Measurements from ENCODE around the gene SEPTIN7.

- no peak for TF ChIP-seq CTCF (conservative IDR thresholded peaks at IDR 0.05; ENCODE audit: low read depth, low read length)
- TF ChIP-seq BHLHE40 (IDR thresholded peaks at IDR 0.05; ENCODE audit: low read depth, low read length): no peak
- no peak for TF ChIP-seq MXI1 (IDR thresholded peaks at IDR 0.05; ENCODE audit: borderline replicate concordance, low read depth, low read length)
- no peak for TF ChIP-seq SMC3 (IDR thresholded peaks at IDR 0.05; ENCODE audit: low read depth, low read length)
- TF ChIP-seq RFX5 (IDR thresholded peaks at IDR 0.05; ENCODE audit: low read depth, low read length): no peak
- TF ChIP-seq POLR2A (IDR thresholded peaks at IDR 0.05; ENCODE audit: low read depth, low read length): no peak
- TF ChIP-seq RCOR1 (IDR thresholded peaks at IDR 0.05; ENCODE audit: insufficient replicate concordance, low read length): no peak
- no peak for TF ChIP-seq USF2 (IDR thresholded peaks at IDR 0.05; ENCODE audit: low read depth, low read length)
- no peak for TF ChIP-seq RAD21 (IDR thresholded peaks at IDR 0.05; ENCODE audit: low read length)
- no peak for TF ChIP-seq ELK1 (IDR thresholded peaks at IDR 0.05; ENCODE audit: borderline replicate concordance, low read depth, low read length)
- no peak for TF ChIP-seq CEBPB (IDR thresholded peaks at IDR 0.05; ENCODE audit: low read depth, low read length)
Measured at GRCh38 chr7:35755711-35756110, 45.1 kb upstream of the SEPTIN7 start.
